ENCODE measurements around the gene MYL11.

GRCh38 chr16:30351586-30352419 lies 22.8 kb upstream of the MYL11 start:
- TF ChIP-seq CTCF (IDR thresholded peaks at IDR 0.05; ENCODE audit: insufficient read depth, low read length, poor library complexity, severe bottlenecking) = no peak
- TF ChIP-seq EZH2phosphoT487 (conservative IDR thresholded peaks at IDR 0.05; ENCODE audit: low read length) = no peak
